Type B pancreatic cell (in vitro differentiated cells): ENCODE results near the gene CENPB. TPM values are rescaled to one million over a fixed set of nuclear protein-coding genes. Genes with fewer than 3 reads are reported as not detected.

ENCODE experiments used
- DNase-seq: peaks from one replicate; pipeline ENCODE4 v3.0.0; 2021; ENCODE audit warnings: mixed read lengths; ENCODE audit not compliant: unreplicated experiment; ENCODE audit errors: extremely low spot score
- H3K27ac Mint-ChIP-seq: 2 replicates; pipeline ENCODE4 v1.8.0; 2021; ENCODE audit warnings: mild to moderate bottlenecking, mixed read lengths
- H3K27me3 Mint-ChIP-seq: 2 replicates; pipeline ENCODE4 v1.8.0; 2021; ENCODE audit warnings: mixed read lengths
- H3K36me3 Mint-ChIP-seq: 2 replicates; pipeline ENCODE4 v1.8.0; 2021; ENCODE audit warnings: mixed read lengths
- H3K4me1 Mint-ChIP-seq: one replicate; pipeline ENCODE4 v1.8.0; 2021; ENCODE audit warnings: mixed read lengths; ENCODE audit not compliant: unreplicated experiment
- H3K4me3 Mint-ChIP-seq: 2 replicates; pipeline ENCODE4 v1.8.0; 2021; ENCODE audit warnings: mild to moderate bottlenecking, mixed read lengths
- H3K9me3 Mint-ChIP-seq: 2 replicates; pipeline ENCODE4 v1.8.0; 2021; ENCODE audit warnings: mixed read lengths
- CTCF ChIP-seq: fragments of 200-600 bp; sonication (generic); conservative IDR thresholded peaks from 2 replicates; pipeline ENCODE4 v1.5.0; 2021; ENCODE audit warnings: antibody characterized with exemption, mild to moderate bottlenecking
- total RNA-seq: library from RNA; stranded (reverse); gene quantifications from 2 replicates; pipeline ENCODE4 v1.2.1, GENCODE V29; 2021; ENCODE audit warnings: low replicate concordance

CENPB gene
- total RNA-seq, 1 donor from 2014 or later = 63.2 TPM

GRCh38 chr20:3764659-3765058 is 21.9 kb downstream of the CENPB start:
- DNase-seq = no peak
- Mint-ChIP-seq H3K4me1 (peaks cover 28% of the 10 kb centered on the region), H3K9me3 (no peaks in the 10 kb centered on the region), H3K27ac (no peak overlapping the region), H3K4me3 (no peak overlapping the region), H3K27me3 (no peaks in the 10 kb centered on the region), H3K36me3 (peaks cover 2% of the 10 kb centered on the region)
- no peak for TF ChIP-seq CTCF

GRCh38 chr20:3763671-3764601 is 22.6 kb downstream of the CENPB start:
- no peak for DNase-seq
- Mint-ChIP-seq H3K36me3 (peaks cover 3% of the 10 kb centered on the region), H3K27ac (no peak overlapping the region), H3K4me1 (peaks cover 24% of the 10 kb centered on the region), H3K4me3 (no peak overlapping the region), H3K9me3 (no peaks in the 10 kb centered on the region), H3K27me3 (no peaks in the 10 kb centered on the region)
- TF ChIP-seq CTCF = no peak

- Mint-ChIP-seq H3K36me3 (peaks cover 3% of the 10 kb centered on the region), H3K4me3 (no peak overlapping the region), H3K9me3 (no peaks in the 10 kb centered on the region), H3K27ac (no peak overlapping the region), H3K4me1 (peaks cover 9% of the 10 kb centered on the region), H3K27me3 (no peaks in the 10 kb centered on the region)
- no peak for DNase-seq
- TF ChIP-seq CTCF = no peak
Measured at GRCh38 chr20:3760655-3761348, 25.7 kb downstream of the CENPB start.

- peaks cover 5% of the 10 kb centered on the region for H3K4me1 Mint-ChIP-seq
- peaks cover 3% of the 10 kb centered on the region for H3K36me3 Mint-ChIP-seq
- H3K27me3 Mint-ChIP-seq = no peaks in the 10 kb centered on the region
- no peak for DNase-seq
- no peaks in the 10 kb centered on the region for H3K9me3 Mint-ChIP-seq
- TF ChIP-seq CTCF = no peak
- H3K27ac Mint-ChIP-seq = peak overlapping the region; percentile 39
- H3K4me3 Mint-ChIP-seq = no peak overlapping the region
Measured at GRCh38 chr20:3759884-3760283, 26.7 kb downstream of the CENPB start.

GRCh38 chr20:3759316-3759823 is 27.2 kb downstream of the CENPB start:
- Mint-ChIP-seq H3K4me1 (peaks cover 5% of the 10 kb centered on the region), H3K4me3 (no peak overlapping the region), H3K27ac (peak overlapping the region; percentile 39), H3K27me3 (no peaks in the 10 kb centered on the region), H3K36me3 (peaks cover 3% of the 10 kb centered on the region), H3K9me3 (no peaks in the 10 kb centered on the region)
- no peak for DNase-seq
- TF ChIP-seq CTCF = no peak
